Dedifferentiated amniotic fluid mesenchymal stem cell (primary cell): ENCODE data around the gene DGKZ.
"Not testable (repeated sequence)": the region's sequence is repeated elsewhere in the genome, so short reads cannot be mapped to it uniquely, and the experiment has no call there.

Experiments
- DNase-seq: peaks from one replicate; pipeline ENCODE4 v3.0.0-alpha.2; 2016; ENCODE audit errors: extremely low spot score

The DGKZ gene

GRCh38 chr11:46367244-46367915 is 20.1 kb downstream of the DGKZ start:
- no peak for DNase-seq

- no peak for DNase-seq
These were observed 20.6 kb downstream of the DGKZ start for GRCh38 chr11:46367916-46368267.

- peak; percentile 55 for DNase-seq
These were observed 22.3 kb downstream of the DGKZ start for GRCh38 chr11:46369458-46370152.

GRCh38 chr11:46370253-46370652 is 23.0 kb downstream of the DGKZ start:
- DNase-seq: no peak

- not testable (repeated sequence) for DNase-seq
These were observed 24.0 kb downstream of the DGKZ start for GRCh38 chr11:46371262-46371661.

GRCh38 chr11:46372086-46372485 is 24.8 kb downstream of the DGKZ start:
- DNase-seq: no peak

GRCh38 chr11:46372501-46372900 is 25.2 kb downstream of the DGKZ start:
- not testable (repeated sequence) for DNase-seq

- no peak for DNase-seq
These were observed 26.8 kb downstream of the DGKZ start for GRCh38 chr11:46373787-46374740.

- DNase-seq: no peak
These were observed 27.6 kb downstream of the DGKZ start for GRCh38 chr11:46374815-46375214.

- DNase-seq: no peak
These were observed 28.3 kb downstream of the DGKZ start for GRCh38 chr11:46375392-46376101.

- DNase-seq: no peak
These were observed 29.2 kb downstream of the DGKZ start for GRCh38 chr11:46376258-46377050.

- DNase-seq: no peak
These were observed 30.0 kb downstream of the DGKZ start for GRCh38 chr11:46377290-46377689.

- no peak for DNase-seq
These were observed 30.6 kb downstream of the DGKZ start for GRCh38 chr11:46377831-46378230.

GRCh38 chr11:46378296-46378695 is 31.0 kb downstream of the DGKZ start:
- DNase-seq: no peak

- no peak for DNase-seq
These were observed 31.7 kb downstream of the DGKZ start for GRCh38 chr11:46378811-46379481.

GRCh38 chr11:46379482-46380293 is 32.4 kb downstream of the DGKZ start:
- DNase-seq: not testable (repeated sequence)

- DNase-seq: no peak
These were observed 33.2 kb downstream of the DGKZ start for GRCh38 chr11:46380340-46381047.

GRCh38 chr11:46381048-46381818 is 34.0 kb downstream of the DGKZ start, which contains the start of gene MDK:
Gene MDK, plus strand, starts transcription at chr11:46381669. Its CDS starts 389 bp downstream, at chr11:46382058.
- DNase-seq: no peak
